Astrocyte (in vitro differentiated cells and primary cell): ENCODE results near the gene SPANXN5.
"Not testable (repeated sequence)": the region's sequence is repeated elsewhere in the genome, so short reads cannot be mapped to it uniquely, and the experiment has no call there.

Experiments
- EZH2 ChIP-seq: IDR thresholded peaks from 2 replicates; pipeline ENCODE4 v1.6.1; 2012; ENCODE audit warnings: mild to moderate bottlenecking, low read length, inconsistent platforms; ENCODE audit not compliant: insufficient read depth
- TF ChIP-seq, protein P1 (sequence below): IDR thresholded peaks from 2 replicates; pipeline ENCODE4 v1.5.1; 2011; ENCODE audit warnings: low read depth, mild to moderate bottlenecking, inconsistent platforms, low read length, moderate library complexity; ENCODE audit not compliant: insufficient read depth

- TF ChIP-seq, protein P1, sequence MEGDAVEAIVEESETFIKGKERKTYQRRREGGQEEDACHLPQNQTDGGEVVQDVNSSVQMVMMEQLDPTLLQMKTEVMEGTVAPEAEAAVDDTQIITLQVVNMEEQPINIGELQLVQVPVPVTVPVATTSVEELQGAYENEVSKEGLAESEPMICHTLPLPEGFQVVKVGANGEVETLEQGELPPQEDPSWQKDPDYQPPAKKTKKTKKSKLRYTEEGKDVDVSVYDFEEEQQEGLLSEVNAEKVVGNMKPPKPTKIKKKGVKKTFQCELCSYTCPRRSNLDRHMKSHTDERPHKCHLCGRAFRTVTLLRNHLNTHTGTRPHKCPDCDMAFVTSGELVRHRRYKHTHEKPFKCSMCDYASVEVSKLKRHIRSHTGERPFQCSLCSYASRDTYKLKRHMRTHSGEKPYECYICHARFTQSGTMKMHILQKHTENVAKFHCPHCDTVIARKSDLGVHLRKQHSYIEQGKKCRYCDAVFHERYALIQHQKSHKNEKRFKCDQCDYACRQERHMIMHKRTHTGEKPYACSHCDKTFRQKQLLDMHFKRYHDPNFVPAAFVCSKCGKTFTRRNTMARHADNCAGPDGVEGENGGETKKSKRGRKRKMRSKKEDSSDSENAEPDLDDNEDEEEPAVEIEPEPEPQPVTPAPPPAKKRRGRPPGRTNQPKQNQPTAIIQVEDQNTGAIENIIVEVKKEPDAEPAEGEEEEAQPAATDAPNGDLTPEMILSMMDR: not testable (repeated sequence)
- TF ChIP-seq EZH2: not testable (repeated sequence)
These were observed 23.7 kb downstream of the SPANXN5 start for GRCh38 chrX:52773504-52773903.
